Ovary (tissue), 9 donors: ENCODE measurements around the gene MAML1. TPM values are rescaled to one million over a fixed set of nuclear protein-coding genes. Genes with fewer than 3 reads are reported as not detected.
A peak's percentile ranks its signal among the peaks of the same experiment; 100 is the strongest.

Experiments used
- DNase-seq, 5 donors: peaks; one replicate each; pipeline ENCODE4 v3.0.0-alpha.2; 2019 to 2020
- H3K27ac ChIP-seq, 2 donors: fragments of 200-600 bp; one replicate each; pipeline versions ENCODE4 v1.5.1 to v1.8.0; 2019 to 2022
- H3K27me3 ChIP-seq: fragments of 200-600 bp; one replicate; pipeline ENCODE4 v1.8.0; 2022
- H3K36me3 ChIP-seq: fragments of 200-600 bp; sonication (generic); one replicate; pipeline ENCODE4 v1.5.1; 2019
- H3K4me1 ChIP-seq: one replicate; pipeline ENCODE4 v1.8.1; 2013; ENCODE audit warnings: mild to moderate bottlenecking, moderate library complexity; ENCODE audit not compliant: insufficient read depth
- H3K4me3 ChIP-seq: fragments of 200-600 bp; sonication (generic); one replicate; pipeline ENCODE4 v1.5.1; 2017
- H3K9me3 ChIP-seq, 2 donors: fragments of 200-600 bp in 1 of 2; sonication (generic) in 1 of 2; one replicate each; pipeline versions ENCODE4 v1.5.1 to v1.8.1; 2013 to 2019; ENCODE audit warnings: mild to moderate bottlenecking in 1 of 2, moderate library complexity in 1 of 2
- EP300 ChIP-seq: sonication (generic); formaldehyde crosslinking; IDR thresholded peaks from one replicate; pipeline ENCODE4 v1.6.1; 2017; ENCODE audit warnings: antibody characterized with exemption
- POLR2A ChIP-seq: fragments of 450-650 bp; IDR thresholded peaks from one replicate; pipeline ENCODE4 v1.6.1; 2017; ENCODE audit warnings: antibody characterized with exemption, mild to moderate bottlenecking, moderate library complexity
- WGBS, 3 donors: extraction: QIAGEN DNeasy Blood & Tissue Kit in 1 of 3; methylation state at CpG; one replicate each; pipeline versions ENCODE4 v1.1.5 to v1.1.7; 2013 to 2017; 5-methylcytosine and 5-hydroxymethylcytosine counted together
- intact Hi-C, 4 donors: fragments of 100-400 bp; cut with DNase I; formaldehyde crosslinking; loops; one replicate each; pipeline versions ENCODE4 v1.11.0 to v1.15.1; 2022 to 2023
- polyA plus RNA-seq, 2 donors: library from polyadenylated mRNA; stranded (reverse); fragments of 200-250 nt in 1 of 2; fragments of 350-450 nt in 1 of 2; fragmentation: Illumina TruSeq in 1 of 2; extraction: RNeasy Lipid Tissue Mini Kit (QIAGEN cat#74804) in 1 of 2; gene quantifications; one replicate each; pipeline ENCODE4 v1.2.3, GENCODE V29; 2013 to 2014
- total RNA-seq, 7 donors: library from RNA; depleted of rRNA in 2 of 7; stranded (reverse); fragments of >200 nt in 2 of 7; fragmentation: NEBNext Ultra II Directional in 3 of 7; extraction: Animal tissue kit (Norgen Biotek cat#: 25700) in 3 of 7; gene quantifications; one replicate each; pipeline versions ENCODE4 v1.1.0 to v1.2.4, GENCODE V29; 2016 to 2023
- TF ChIP-seq, protein P1 (sequence below), 3 donors: fragments of 450-650 bp in 2 of 3; fragments of 200-600 bp in 1 of 3; IDR thresholded peaks; one replicate each; pipeline versions ENCODE4 v1.5.1 to v1.8.0; 2016 to 2022; ENCODE audit warnings: antibody characterized with exemption in 3 of 3, mild to moderate bottlenecking in 1 of 3
- donor health status: DM: no; HTN: no; CAD: no; lungs with moderate emphysema.
- donor health status: DM: no; HTN: no; CAD: no.
- donor health status: Bipolar disorder and iron deficiency.
- donor health status: DM: yes; HTN: yes; CAD: no.
- donor health status: DM: no; HTN: no; CAD: no.
- donor health status: DM: yes; HTN: yes; CAD: no.

The MAML1 gene
- total and polyA plus RNA-seq, 9 donors, result 18.4 to 40.1 (median 29.9) TPM

DNA sequence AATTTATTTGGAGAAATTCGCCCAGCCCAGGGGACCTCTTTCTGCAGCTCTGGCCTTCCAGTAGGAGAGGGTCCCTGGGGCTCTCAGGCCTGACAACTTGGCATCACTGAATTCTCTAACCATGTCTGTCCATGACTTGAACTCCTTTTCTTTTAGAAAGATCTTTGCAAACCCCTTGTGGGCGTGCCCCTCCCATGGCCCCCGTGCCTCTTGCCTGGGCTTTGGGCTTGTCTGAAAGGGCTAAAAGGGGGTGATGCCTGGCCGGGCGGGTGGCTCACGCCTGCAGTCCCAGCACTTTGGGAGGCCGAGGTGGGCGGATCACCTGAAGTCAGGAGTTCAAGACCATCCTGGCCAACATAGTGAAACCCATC is 84.8 kb downstream of the MAML1 start:
- peak overlapping the region; percentile 40 for H3K4me3 ChIP-seq
- H3K4me1 ChIP-seq, result peaks cover 24% of the 10 kb centered on the region
- DNase-seq, result peak in 4 of 5 donors; percentile 24 to 47 (median 44)

GRCh38 chr5:179817890-179818745 is 85.5 kb downstream of the MAML1 start:
- intact Hi-C loops, result no loop called here
- DNase-seq, result peak in 3 of 5 donors; percentile 47 to 68 (median 55)
- H3K9me3 ChIP-seq, result no peaks in the 10 kb centered on the region
- H3K27ac ChIP-seq, result peak overlapping the region; percentile 90 to 98
- H3K4me3 ChIP-seq, result peak overlapping the region; percentile 82
- H3K36me3 ChIP-seq, result no peaks in the 10 kb centered on the region
- WGBS, 3 donors, result 49 to 53% (median 50%) methylated on average over 14 of the region's 14 CpGs
- H3K4me1 ChIP-seq, result peaks cover 31% of the 10 kb centered on the region
- no peak for TF ChIP-seq EP300
- TF ChIP-seq POLR2A, result no peak
- TF ChIP-seq, protein P1, sequence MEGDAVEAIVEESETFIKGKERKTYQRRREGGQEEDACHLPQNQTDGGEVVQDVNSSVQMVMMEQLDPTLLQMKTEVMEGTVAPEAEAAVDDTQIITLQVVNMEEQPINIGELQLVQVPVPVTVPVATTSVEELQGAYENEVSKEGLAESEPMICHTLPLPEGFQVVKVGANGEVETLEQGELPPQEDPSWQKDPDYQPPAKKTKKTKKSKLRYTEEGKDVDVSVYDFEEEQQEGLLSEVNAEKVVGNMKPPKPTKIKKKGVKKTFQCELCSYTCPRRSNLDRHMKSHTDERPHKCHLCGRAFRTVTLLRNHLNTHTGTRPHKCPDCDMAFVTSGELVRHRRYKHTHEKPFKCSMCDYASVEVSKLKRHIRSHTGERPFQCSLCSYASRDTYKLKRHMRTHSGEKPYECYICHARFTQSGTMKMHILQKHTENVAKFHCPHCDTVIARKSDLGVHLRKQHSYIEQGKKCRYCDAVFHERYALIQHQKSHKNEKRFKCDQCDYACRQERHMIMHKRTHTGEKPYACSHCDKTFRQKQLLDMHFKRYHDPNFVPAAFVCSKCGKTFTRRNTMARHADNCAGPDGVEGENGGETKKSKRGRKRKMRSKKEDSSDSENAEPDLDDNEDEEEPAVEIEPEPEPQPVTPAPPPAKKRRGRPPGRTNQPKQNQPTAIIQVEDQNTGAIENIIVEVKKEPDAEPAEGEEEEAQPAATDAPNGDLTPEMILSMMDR (IDR thresholded peaks at IDR 0.05), result no peak
- no peaks in the 10 kb centered on the region for H3K27me3 ChIP-seq

More for the DNA sequence above, 84.8 kb downstream of the MAML1 start:
- 83 to 86% (median 84%) methylated on average over 8 of the region's 8 CpGs for WGBS, 3 donors
- intact Hi-C loops, result no loop called here
- Histone ChIP-seq H3K27me3 (no peaks in the 10 kb centered on the region), H3K27ac (peak overlapping the region; percentile 53 to 79), H3K9me3 (no peaks in the 10 kb centered on the region), H3K36me3 (no peaks in the 10 kb centered on the region)
- TF ChIP-seq POLR2A (no peak), EP300 (no peak)
- TF ChIP-seq, protein P1 (IDR thresholded peaks at IDR 0.05), result no peak

DNA sequence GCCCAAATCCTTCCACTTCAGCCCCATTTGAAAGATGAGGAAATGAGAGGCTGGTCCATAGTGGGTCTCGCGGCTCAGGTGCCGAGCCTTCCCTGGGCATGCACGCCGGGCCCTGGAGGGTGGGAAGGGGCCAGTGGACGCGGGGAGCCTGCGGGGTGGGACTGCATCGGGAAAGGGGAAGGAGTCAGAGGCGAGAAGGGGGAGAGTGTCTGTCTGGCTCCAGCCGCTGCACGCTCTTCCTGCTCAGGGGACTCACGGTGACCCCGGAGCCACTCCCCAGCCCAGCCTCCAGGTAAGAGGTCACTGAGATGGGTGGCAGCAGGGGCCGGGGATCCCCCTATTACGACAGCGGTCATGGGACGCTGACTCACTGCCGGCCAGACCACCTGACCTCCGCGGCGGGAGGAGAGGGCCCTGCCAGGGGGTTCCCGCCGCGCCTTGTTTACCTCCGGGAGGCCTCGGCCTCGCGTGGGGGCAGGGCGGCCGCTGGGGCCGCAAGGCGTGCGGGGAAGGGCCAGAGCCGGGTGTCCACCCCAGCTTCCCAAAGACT is 86.2 kb downstream of the MAML1 start:
- WGBS, 3 donors, result 0 to 1% (median 0%) methylated on average over 28 to 35 of the region's 35 CpGs
- TF ChIP-seq EP300 (peak; percentile 96), POLR2A (peak; percentile 51)
- TF ChIP-seq, protein P1 (IDR thresholded peaks at IDR 0.05), result no peak
- Histone ChIP-seq H3K27me3 (no peaks in the 10 kb centered on the region), H3K4me1 (peaks cover 32% of the 10 kb centered on the region), H3K9me3 (no peaks in the 10 kb centered on the region), H3K36me3 (no peaks in the 10 kb centered on the region), H3K27ac (peak overlapping the region; percentile 90 to 98), H3K4me3 (peak overlapping the region; percentile 82)
- intact Hi-C loops, result no loop called here
- DNase-seq, result peak; percentile 95 to 97 (median 97)

- peak overlapping the region; percentile 90 to 98 for H3K27ac ChIP-seq
- intact Hi-C loops, result loop anchor here in 1 of 4 donors (10.0 kb wide), 1 partner anchor 85 kb away; the partner anchor contains the start of gene TBC1D9B
- H3K9me3 ChIP-seq, result no peaks in the 10 kb centered on the region
- peak; percentile 81 to 82 (median 81) for DNase-seq
- TF ChIP-seq EP300, result no peak
- peak overlapping the region; percentile 82 for H3K4me3 ChIP-seq
- WGBS, 3 donors, result 20 to 24% (median 21%) methylated on average over 26 of the region's 26 CpGs
- no peaks in the 10 kb centered on the region for H3K36me3 ChIP-seq
- H3K4me1 ChIP-seq, result peaks cover 36% of the 10 kb centered on the region
- no peaks in the 10 kb centered on the region for H3K27me3 ChIP-seq
These were observed 86.9 kb downstream of the MAML1 start for GRCh38 chr5:179819296-179820126.
